Adrenal gland (tissue), 12 donors: ENCODE data around the gene SLC19A1. TPM values are rescaled to one million over a fixed set of nuclear protein-coding genes. Genes with fewer than 3 reads are reported as not detected.

Experiments
- DNase-seq, 7 donors: peaks; one replicate each; pipeline ENCODE4 v3.0.0-alpha.2; 2019 to 2020
- H3K27ac ChIP-seq, 5 donors: fragments of 200-600 bp; sonication (generic) in 4 of 5; 1 replicate in 3 of 5; 2 replicates in 2 of 5; pipeline versions ENCODE4 v1.5.1 to v1.8.0; 2016 to 2020; ENCODE audit warnings: mild to moderate bottlenecking in 1 of 5
- H3K27me3 ChIP-seq: fragments of 200-600 bp; 2 replicates; pipeline ENCODE4 v1.8.0; 2021
- H3K36me3 ChIP-seq, 2 donors: fragments of 200-600 bp; replicated peaks in 1 of 2; 1 replicate in 1 of 2; 2 replicates in 1 of 2; pipeline versions ENCODE4 v1.5.1 to v1.8.0; 2018 to 2022
- H3K4me1 ChIP-seq, 2 donors: fragments of 200-600 bp; replicated peaks in 1 of 2; 1 replicate in 1 of 2; 2 replicates in 1 of 2; pipeline versions ENCODE4 v1.5.1 to v1.8.0; 2018 to 2021
- H3K4me3 ChIP-seq, 4 donors: fragments of 200-600 bp; sonication (generic) in 3 of 4; one replicate each; pipeline ENCODE4 v1.5.1; 2016 to 2018
- H3K9me3 ChIP-seq, 3 donors: fragments of 200-600 bp; sonication (generic) in 1 of 3; replicated peaks in 1 of 3; 1 replicate in 2 of 3; 2 replicates in 1 of 3; pipeline versions ENCODE4 v1.5.1 to v1.8.0; 2016 to 2021
- CTCF ChIP-seq, 6 experiments: fragments of 450-650 bp in 4 of 6; fragments of 200-600 bp in 2 of 6; sonication (generic) in 1 of 6; IDR thresholded peaks; 1 replicate in 5 of 6; 2 replicates in 1 of 6; pipeline versions ENCODE4 v1.5.1 to v1.8.0; 2016 to 2021; ENCODE audit warnings: antibody characterized with exemption in 6 of 6, mild to moderate bottlenecking in 2 of 6, moderate library complexity in 1 of 6
- POLR2A ChIP-seq, 2 donors: fragments of 450-650 bp; IDR thresholded peaks; one replicate each; pipeline ENCODE4 v1.6.1; 2017; ENCODE audit warnings: antibody characterized with exemption in 2 of 2, mild to moderate bottlenecking in 2 of 2, moderate library complexity in 1 of 2
- WGBS, 4 donors: extraction: QIAGEN DNeasy Blood & Tissue Kit in 2 of 4; methylation state at CpG; one replicate each; pipeline versions ENCODE4 v1.1.5 to v1.1.7; 2013 to 2017; 5-methylcytosine and 5-hydroxymethylcytosine counted together
- intact Hi-C, 2 donors: fragments of 100-400 bp; cut with DNase I; formaldehyde crosslinking; loops; one replicate each; pipeline versions ENCODE4 v1.14.1 to v1.15.0; 2022 to 2023
- polyA plus RNA-seq, 3 donors: library from polyadenylated mRNA; stranded (reverse); fragments of 200-250 nt in 2 of 3; fragments of 350-450 nt in 1 of 3; fragmentation: Illumina TruSeq in 1 of 3; extraction: RNeasy Lipid Tissue Mini Kit (QIAGEN cat#74804) in 1 of 3; gene quantifications; one replicate each; pipeline ENCODE4 v1.2.3, GENCODE V29; 2013 to 2014
- total RNA-seq, 9 donors: library from RNA; depleted of rRNA in 4 of 9; stranded (reverse); fragments of >200 nt in 4 of 9; fragments of 120-200 nt in 1 of 9; fragmentation: NEBNext Ultra II Directional in 1 of 9; extraction: Animal tissue kit (Norgen Biotek cat#: 25700) in 1 of 9; gene quantifications; one replicate each; pipeline versions ENCODE4 v1.1.0 to v1.2.4, GENCODE V29; 2013 to 2023
- donor health status: healthy with polysubstance abuse.
- donor health status: Bipolar disorder and iron deficiency.
- donor health status: DM: yes; HTN: yes; CAD: no.
- donor health status: DM: no; HTN: no; CAD: no.
- donor health status: DM: no; HTN: no; CAD: no.
- donor health status: DM: yes; HTN: yes; CAD: no.

The SLC19A1 gene
- total and polyA plus RNA-seq, 12 donors = 1.7 to 21.2 (median 15.3) TPM

- H3K27me3 ChIP-seq = no peaks in the 10 kb centered on the region
- TF ChIP-seq POLR2A (IDR thresholded peaks at IDR 0.05) (no peak), CTCF (IDR thresholded peaks at IDR 0.05) (no peak)
- peaks cover 0 to 10% of the 10 kb centered on the region in 2 donors for H3K4me1 ChIP-seq
- H3K4me3 ChIP-seq = no peak overlapping the region
- peak in 1 of 7 donors; percentile 14 for DNase-seq
- peaks cover 0 to 5% (median 0%) of the 10 kb centered on the region in 3 donors for H3K9me3 ChIP-seq
- no peaks in the 10 kb centered on the region for H3K36me3 ChIP-seq
- H3K27ac ChIP-seq = no peak overlapping the region
- 81 to 89% (median 85%) methylated on average over 10 of the region's 10 CpGs for WGBS, 4 donors
- intact Hi-C loops = no loop called here
Measured at GRCh38 chr21:45588086-45588825, 46.0 kb upstream of the SLC19A1 start.

DNA sequence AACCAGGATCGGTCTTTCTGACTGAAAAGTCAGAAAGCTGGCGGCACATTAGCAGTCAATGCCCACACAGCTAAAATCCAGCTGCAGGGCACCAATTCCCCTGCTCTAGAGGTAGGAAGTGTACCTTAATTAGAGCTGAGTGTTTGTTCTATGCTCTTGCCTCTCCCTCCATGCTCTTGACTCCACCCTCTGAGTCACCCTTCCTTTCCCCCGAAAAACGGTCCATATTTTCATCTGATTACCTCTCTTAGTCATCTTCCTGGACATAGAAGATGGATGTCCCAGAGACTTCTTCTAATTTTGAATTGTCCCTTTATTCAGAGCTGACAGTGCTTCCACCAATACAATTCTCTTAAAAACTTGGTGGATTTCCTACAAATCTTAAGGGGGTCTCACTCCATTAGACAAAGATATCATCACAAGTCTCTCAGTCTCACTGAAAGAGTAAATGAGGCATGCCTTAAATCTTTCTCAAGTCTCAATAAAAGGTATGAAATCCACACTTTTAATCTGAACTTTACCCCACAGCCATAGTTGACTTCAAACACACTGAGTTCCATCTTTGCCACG, 44.1 kb upstream of the SLC19A1 start:
- Histone ChIP-seq H3K27ac (no peak overlapping the region), H3K4me3 (no peak overlapping the region), H3K4me1 (peaks cover 0 to 10% of the 10 kb centered on the region in 2 donors), H3K36me3 (no peaks in the 10 kb centered on the region), H3K9me3 (peaks cover 0 to 5% (median 0%) of the 10 kb centered on the region in 3 donors), H3K27me3 (no peaks in the 10 kb centered on the region)
- TF ChIP-seq CTCF (IDR thresholded peaks at IDR 0.05) (no peak), POLR2A (IDR thresholded peaks at IDR 0.05) (no peak)
- 68 to 77% (median 74%) methylated on average over 5 of the region's 5 CpGs for WGBS, 4 donors
- intact Hi-C loops = no loop called here
- DNase-seq = peak in 1 of 7 donors; percentile 14

GRCh38 chr21:45584786-45585185, 42.5 kb upstream of the SLC19A1 start:
- Histone ChIP-seq H3K27me3 (no peaks in the 10 kb centered on the region), H3K36me3 (no peaks in the 10 kb centered on the region), H3K4me1 (no peaks in the 10 kb centered on the region), H3K9me3 (peaks cover 0 to 5% (median 0%) of the 10 kb centered on the region in 3 donors), H3K27ac (no peak overlapping the region), H3K4me3 (no peak overlapping the region)
- peak in 1 of 7 donors; percentile 15 for DNase-seq
- intact Hi-C loops = no loop called here
- no peak for TF ChIP-seq CTCF (IDR thresholded peaks at IDR 0.05)
- no peak for TF ChIP-seq POLR2A (IDR thresholded peaks at IDR 0.05)
- WGBS, 4 donors = 70 to 78% (median 74%) methylated on average over 4 of the region's 4 CpGs

GRCh38 chr21:45583831-45584509, 41.7 kb upstream of the SLC19A1 start:
- Histone ChIP-seq H3K4me1 (no peaks in the 10 kb centered on the region), H3K9me3 (peaks cover 0 to 5% (median 0%) of the 10 kb centered on the region in 3 donors), H3K36me3 (no peaks in the 10 kb centered on the region), H3K4me3 (no peak overlapping the region), H3K27ac (no peak overlapping the region), H3K27me3 (no peaks in the 10 kb centered on the region)
- intact Hi-C loops = no loop called here
- TF ChIP-seq CTCF (IDR thresholded peaks at IDR 0.05) (no peak), POLR2A (IDR thresholded peaks at IDR 0.05) (no peak)
- DNase-seq = peak in 1 of 7 donors; percentile 11
- WGBS, 4 donors = 75 to 88% (median 83%) methylated on average over 7 to 10 of the region's 10 CpGs
